CD4-positive, alpha-beta T cell treated with Interleukin-2 at 100 ng/mL for 4 hours (primary cell): Measurements from ENCODE around the gene ZNF543.
A peak's percentile ranks its signal among the peaks of the same experiment; 100 is the strongest.
"Not testable (repeated sequence)": the region's sequence is repeated elsewhere in the genome, so short reads cannot be mapped to it uniquely, and the experiment has no call there.

Source experiments
- DNase-seq: peaks from one replicate; pipeline ENCODE4 v3.0.0-alpha.2; 2020; ENCODE audit warnings: low spot score

Gene ZNF543

DNA sequence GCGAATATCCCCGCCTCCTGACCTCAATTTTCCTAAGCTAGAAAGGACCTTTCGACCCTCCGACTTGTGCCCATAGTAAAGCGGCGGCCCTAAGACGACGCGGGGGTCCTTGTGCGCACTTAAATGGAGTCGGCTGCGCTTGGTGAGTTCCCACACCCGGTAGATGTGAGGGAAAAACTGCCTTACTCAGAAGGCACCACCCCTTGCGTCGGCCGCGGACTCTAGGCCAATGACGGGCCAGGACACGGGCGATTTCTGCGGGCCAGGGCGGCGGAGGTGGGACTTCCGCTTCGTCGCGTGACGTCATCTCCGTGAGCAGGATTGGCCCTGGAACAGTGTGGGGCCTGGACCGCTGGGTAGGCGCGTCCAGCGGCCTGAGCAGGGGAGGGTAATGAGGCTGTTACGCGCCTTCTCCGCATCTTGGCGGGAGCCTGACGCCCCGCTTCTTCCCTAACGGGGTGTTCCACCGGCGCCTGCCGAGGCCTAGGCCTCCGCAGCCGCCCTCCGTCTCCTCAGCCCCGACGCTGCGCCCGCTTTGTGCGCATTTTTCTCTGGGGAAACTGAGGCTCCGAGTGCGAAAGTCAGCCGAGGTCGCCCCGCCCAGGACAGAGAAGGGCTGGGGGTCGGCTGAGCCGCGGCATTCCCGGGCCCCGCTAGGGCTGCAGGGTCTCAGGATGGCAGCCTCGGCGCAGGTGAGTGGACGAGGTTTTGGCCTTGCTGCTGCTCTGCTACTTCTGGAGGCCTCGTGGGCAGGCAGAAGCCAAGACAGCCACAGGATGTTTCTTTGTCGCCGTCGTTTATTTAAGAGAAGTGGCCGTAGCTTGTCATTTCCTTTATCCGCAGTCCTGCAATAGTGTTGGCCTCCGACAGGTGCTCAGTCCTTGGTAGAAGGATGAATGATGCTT lies at the start of gene ZNF543:
Gene ZNF543 (plus strand): TSS at position 293 of the 905 bp plus-strand sequence. CDS start 382 bp downstream, at position 675.
- DNase-seq = peak; percentile 94

DNA sequence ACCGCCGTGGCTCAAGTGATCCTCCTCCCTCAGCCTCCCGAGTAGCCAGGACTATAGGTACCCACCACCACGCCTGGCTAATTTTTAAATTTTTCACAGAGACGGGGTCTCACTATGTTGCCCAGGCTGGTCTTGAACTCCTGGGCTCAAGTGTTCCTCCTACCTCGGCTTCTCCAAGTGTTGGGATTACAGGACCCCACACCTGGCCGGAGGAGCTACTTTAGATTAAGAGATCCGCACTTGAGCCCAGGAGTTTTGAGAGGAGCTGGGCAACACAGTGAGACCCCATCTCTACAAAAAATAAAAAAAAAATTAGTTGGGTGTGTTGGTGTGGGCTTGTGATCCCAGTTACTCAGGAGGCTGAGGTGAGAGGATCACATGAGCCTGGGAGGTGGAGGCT lies 49.0 kb upstream of the ZNF543 start:
- no peak for DNase-seq

- DNase-seq = no peak
These were observed 47.3 kb upstream of the ZNF543 start for GRCh38 chr19:57273014-57273413.

- no peak for DNase-seq
These were observed 43.8 kb upstream of the ZNF543 start for GRCh38 chr19:57276430-57276829.

DNA sequence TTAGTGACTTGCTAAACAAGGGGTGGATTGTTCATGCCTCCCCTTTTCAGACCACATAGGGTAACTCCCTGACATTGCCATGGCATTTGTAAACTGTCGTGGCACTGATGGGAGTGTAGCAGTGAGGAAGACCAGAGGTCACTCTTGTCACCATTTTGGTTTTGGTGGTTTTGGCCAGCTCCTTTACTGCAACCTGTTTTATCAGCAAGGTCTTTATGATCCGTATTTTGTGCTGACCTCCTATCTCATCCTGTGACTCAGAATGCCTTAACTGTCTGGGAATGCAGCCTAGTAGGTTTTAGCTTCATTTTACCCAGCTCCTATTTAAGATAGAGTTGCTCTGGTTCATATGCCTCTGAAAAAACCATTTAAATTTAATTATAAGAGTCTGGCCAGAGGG lies 41.8 kb upstream of the ZNF543 start:
- not testable (repeated sequence) for DNase-seq

GRCh38 chr19:57279418-57280164 lies 40.7 kb upstream of the ZNF543 start:
- DNase-seq = peak; percentile 78

- DNase-seq = peak; percentile 97
These were observed 39.9 kb upstream of the ZNF543 start, which contains the start of gene ZNF460 for GRCh38 chr19:57280165-57280961. Gene ZNF460 (plus strand): TSS chr19:57280485. CDS start chr19:57280807, 322 bp downstream.

- DNase-seq = peak; percentile 45
These were observed 39.3 kb upstream of the ZNF543 start for GRCh38 chr19:57280962-57281400.

GRCh38 chr19:57282011-57282643 lies 38.1 kb upstream of the ZNF543 start:
- DNase-seq = no peak

DNA sequence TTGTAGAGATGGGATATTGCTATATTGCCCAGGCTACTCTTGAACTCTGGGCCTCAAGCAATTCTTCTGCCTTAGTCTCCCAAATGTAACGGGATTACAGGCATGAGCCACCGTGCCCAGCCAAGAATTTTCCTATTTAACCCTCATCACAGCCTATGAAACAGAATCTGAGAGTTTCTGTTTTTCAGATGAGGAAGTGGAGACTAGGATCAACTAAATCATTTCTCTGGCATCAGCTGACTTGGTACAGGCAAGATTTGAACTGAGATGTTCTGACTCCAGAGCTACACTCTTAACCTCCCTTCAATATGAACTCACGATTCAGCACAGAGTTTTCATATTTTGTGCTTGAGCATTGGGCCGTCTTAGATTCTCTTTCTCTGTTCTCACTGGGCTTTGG lies 31.9 kb upstream of the ZNF543 start:
- DNase-seq = no peak

DNA sequence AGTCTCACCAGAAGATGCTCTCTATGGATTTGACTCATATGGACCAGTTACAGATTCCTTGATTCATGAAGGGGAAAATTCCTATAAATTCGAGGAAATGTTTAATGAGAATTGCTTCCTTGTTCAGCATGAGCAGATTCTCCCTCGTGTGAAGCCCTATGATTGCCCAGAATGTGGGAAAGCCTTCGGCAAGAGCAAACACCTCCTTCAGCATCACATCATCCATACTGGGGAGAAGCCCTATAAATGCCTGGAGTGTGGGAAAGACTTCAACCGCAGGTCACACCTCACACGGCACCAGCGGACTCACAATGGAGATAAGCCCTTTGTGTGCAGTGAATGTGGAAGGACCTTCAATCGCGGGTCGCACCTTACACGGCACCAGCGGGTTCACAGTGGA lies 29.3 kb upstream of the ZNF543 start:
- DNase-seq = no peak

- DNase-seq = no peak
These were observed 27.7 kb upstream of the ZNF543 start for GRCh38 chr19:57292547-57292946.

- no peak for DNase-seq
These were observed 26.6 kb upstream of the ZNF543 start for GRCh38 chr19:57293719-57294118.

GRCh38 chr19:57302020-57302465 lies 18.2 kb upstream of the ZNF543 start:
- no peak for DNase-seq

- no peak for DNase-seq
These were observed 17.4 kb upstream of the ZNF543 start for GRCh38 chr19:57302727-57303401.

GRCh38 chr19:57305056-57305455 lies 15.2 kb upstream of the ZNF543 start:
- no peak for DNase-seq

GRCh38 chr19:57308514-57308913 lies 11.8 kb upstream of the ZNF543 start:
- no peak for DNase-seq

DNA sequence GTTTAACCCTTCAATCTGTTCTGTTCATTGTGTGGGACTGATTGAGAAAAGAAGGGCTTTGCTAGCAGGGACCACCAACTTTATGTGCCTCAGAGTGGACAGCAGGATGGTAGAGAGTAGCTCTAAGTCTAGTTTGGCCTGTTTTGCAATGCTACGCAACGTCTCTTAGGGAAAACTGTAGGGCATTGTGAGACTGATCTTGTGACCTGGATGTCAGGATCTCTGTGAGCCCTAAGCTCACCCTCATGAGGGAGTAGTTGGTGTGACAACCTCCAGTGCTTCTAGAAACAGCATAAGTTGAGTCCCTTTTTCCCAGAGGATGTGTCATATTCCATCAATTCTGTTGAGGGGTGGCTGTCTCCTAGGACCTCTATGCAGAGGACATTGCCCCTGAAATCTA lies 9.5 kb upstream of the ZNF543 start:
- no peak for DNase-seq

DNA sequence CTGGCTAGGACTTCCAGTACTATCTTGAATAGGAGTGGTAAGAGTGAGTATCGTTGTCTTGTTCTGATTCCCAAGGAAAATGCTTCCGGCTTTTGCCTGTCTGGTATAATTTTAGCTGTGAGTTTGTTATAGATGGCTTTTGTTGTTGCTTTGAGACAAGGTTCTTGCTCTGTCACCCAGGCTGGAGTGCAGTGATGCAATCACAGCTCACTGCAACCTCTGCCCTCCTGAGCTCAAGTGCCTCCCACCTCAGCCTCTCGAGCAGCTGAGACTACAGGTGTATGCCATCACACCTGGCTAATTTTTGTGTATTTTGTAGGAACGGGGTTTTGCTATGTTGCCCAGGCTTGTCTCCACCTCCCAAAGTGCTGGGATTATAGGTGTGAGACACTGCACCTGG lies 6.1 kb upstream of the ZNF543 start:
- DNase-seq = no peak

- no peak for DNase-seq
These were observed 2.8 kb upstream of the ZNF543 start for GRCh38 chr19:57317503-57317902.

GRCh38 chr19:57319869-57320179 lies 448 bp upstream of the ZNF543 start:
- DNase-seq = no peak
